Measurements from ENCODE around the gene VEGFB. TPM values are rescaled to one million over a fixed set of nuclear protein-coding genes. Genes with fewer than 3 reads are reported as not detected.
A peak's percentile ranks its signal among the peaks of the same experiment; 100 is the strongest.

The VEGFB gene
- total RNA-seq, 1 donor from 2014 or later = 205 TPM

DNA sequence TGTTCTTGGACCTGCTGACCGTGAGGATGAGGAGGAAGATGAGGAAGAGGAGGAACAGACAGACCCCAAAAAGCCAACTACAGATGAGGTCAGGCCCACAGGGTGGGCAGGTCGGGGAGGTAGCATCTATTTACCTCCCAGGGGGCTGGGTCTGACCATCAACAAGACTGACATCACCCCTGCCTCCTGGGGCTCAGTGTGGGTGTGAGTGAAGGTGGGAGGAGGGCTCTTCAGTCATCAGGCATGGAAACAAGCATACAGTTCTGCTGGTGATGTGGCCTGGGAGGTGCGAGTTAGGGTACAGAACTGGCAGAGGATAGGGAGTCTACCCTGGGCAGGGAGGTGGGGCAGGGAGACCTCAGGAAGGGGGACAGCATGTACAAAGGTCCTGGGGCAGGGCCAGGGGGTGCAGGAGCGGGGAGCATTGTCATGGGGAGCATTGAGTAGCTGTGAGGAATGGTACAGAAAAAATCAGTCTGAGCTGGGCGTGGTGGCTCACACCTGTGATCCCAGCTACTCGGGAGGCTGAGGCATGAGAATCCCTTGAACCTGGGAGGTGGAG is 25.8 kb downstream of the VEGFB start:
- no peak for DNase-seq (ENCODE audit: extremely low spot score, unreplicated experiment)
- no peak overlapping the region for H3K4me3 Mint-ChIP-seq (ENCODE audit: unreplicated experiment)
- TF ChIP-seq, protein P1, sequence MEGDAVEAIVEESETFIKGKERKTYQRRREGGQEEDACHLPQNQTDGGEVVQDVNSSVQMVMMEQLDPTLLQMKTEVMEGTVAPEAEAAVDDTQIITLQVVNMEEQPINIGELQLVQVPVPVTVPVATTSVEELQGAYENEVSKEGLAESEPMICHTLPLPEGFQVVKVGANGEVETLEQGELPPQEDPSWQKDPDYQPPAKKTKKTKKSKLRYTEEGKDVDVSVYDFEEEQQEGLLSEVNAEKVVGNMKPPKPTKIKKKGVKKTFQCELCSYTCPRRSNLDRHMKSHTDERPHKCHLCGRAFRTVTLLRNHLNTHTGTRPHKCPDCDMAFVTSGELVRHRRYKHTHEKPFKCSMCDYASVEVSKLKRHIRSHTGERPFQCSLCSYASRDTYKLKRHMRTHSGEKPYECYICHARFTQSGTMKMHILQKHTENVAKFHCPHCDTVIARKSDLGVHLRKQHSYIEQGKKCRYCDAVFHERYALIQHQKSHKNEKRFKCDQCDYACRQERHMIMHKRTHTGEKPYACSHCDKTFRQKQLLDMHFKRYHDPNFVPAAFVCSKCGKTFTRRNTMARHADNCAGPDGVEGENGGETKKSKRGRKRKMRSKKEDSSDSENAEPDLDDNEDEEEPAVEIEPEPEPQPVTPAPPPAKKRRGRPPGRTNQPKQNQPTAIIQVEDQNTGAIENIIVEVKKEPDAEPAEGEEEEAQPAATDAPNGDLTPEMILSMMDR (IDR thresholded peaks at IDR 0.05) = no peak
- H3K4me1 Mint-ChIP-seq (ENCODE audit: unreplicated experiment) = peaks cover 5% of the 10 kb centered on the region
- no peak overlapping the region for H3K27ac Mint-ChIP-seq (ENCODE audit: unreplicated experiment)
- H3K27me3 Mint-ChIP-seq (ENCODE audit: unreplicated experiment) = no peaks in the 10 kb centered on the region
- peaks cover 16% of the 10 kb centered on the region for H3K36me3 Mint-ChIP-seq (ENCODE audit: unreplicated experiment)
- H3K9me3 Mint-ChIP-seq (ENCODE audit: unreplicated experiment) = no peaks in the 10 kb centered on the region

- TF ChIP-seq, protein P1 (IDR thresholded peaks at IDR 0.05) = no peak
- H3K9me3 Mint-ChIP-seq (ENCODE audit: unreplicated experiment) = no peaks in the 10 kb centered on the region
- no peak overlapping the region for H3K4me3 Mint-ChIP-seq (ENCODE audit: unreplicated experiment)
- H3K36me3 Mint-ChIP-seq (ENCODE audit: unreplicated experiment) = peaks cover 16% of the 10 kb centered on the region
- H3K27ac Mint-ChIP-seq (ENCODE audit: unreplicated experiment) = no peak overlapping the region
- DNase-seq (ENCODE audit: extremely low spot score, unreplicated experiment) = no peak
- no peaks in the 10 kb centered on the region for H3K27me3 Mint-ChIP-seq (ENCODE audit: unreplicated experiment)
- peaks cover 5% of the 10 kb centered on the region for H3K4me1 Mint-ChIP-seq (ENCODE audit: unreplicated experiment)
Measured at GRCh38 chr11:64261556-64262080, 27.2 kb downstream of the VEGFB start.

DNA sequence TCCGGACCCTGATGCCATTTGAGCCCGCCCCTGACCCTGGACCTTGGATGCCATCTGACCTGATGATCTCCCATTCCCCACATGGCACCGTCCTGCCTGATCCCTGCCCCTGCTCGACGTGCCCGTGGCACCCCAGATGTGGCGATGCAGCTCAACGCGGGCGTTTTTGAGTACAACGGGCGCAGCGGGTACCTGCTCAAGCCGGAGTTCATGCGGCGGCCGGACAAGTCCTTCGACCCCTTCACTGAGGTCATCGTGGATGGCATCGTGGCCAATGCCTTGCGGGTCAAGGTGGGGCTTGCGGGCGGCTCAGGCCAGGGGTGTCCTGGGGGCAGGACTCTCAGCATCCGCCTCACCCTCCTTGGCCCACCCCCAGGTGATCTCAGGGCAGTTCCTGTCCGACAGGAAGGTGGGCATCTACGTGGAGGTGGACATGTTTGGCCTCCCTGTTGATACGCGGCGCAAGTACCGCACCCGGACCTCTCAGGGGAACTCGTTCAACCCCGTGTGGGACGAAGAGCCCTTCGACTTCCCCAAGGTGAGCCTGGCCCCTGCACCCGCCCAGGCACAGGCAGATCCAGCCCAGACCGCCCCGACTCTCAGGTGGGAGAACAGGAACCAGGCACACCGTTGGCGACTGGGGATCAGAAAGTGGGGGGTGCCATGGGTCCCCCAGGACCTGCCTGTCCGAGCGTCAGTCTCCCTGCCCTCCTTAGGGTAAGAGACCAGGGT is 28.1 kb downstream of the VEGFB start:
- TF ChIP-seq, protein P1 (IDR thresholded peaks at IDR 0.05) = no peak
- Mint-ChIP-seq H3K27ac (ENCODE audit: unreplicated experiment) (no peak overlapping the region), H3K36me3 (ENCODE audit: unreplicated experiment) (peaks cover 16% of the 10 kb centered on the region), H3K9me3 (ENCODE audit: unreplicated experiment) (no peaks in the 10 kb centered on the region), H3K27me3 (ENCODE audit: unreplicated experiment) (no peaks in the 10 kb centered on the region), H3K4me3 (ENCODE audit: unreplicated experiment) (no peak overlapping the region), H3K4me1 (ENCODE audit: unreplicated experiment) (peaks cover 5% of the 10 kb centered on the region)
- no peak for DNase-seq (ENCODE audit: extremely low spot score, unreplicated experiment)

- Mint-ChIP-seq H3K4me3 (ENCODE audit: unreplicated experiment) (no peak overlapping the region), H3K9me3 (ENCODE audit: unreplicated experiment) (no peaks in the 10 kb centered on the region), H3K36me3 (ENCODE audit: unreplicated experiment) (peaks cover 16% of the 10 kb centered on the region), H3K27me3 (ENCODE audit: unreplicated experiment) (no peaks in the 10 kb centered on the region), H3K27ac (ENCODE audit: unreplicated experiment) (peak overlapping the region; percentile 68), H3K4me1 (ENCODE audit: unreplicated experiment) (peaks cover 9% of the 10 kb centered on the region)
- DNase-seq (ENCODE audit: extremely low spot score, unreplicated experiment) = no peak
- TF ChIP-seq, protein P1 (IDR thresholded peaks at IDR 0.05) = peak; percentile 11
Measured at GRCh38 chr11:64263021-64263946, 28.9 kb downstream of the VEGFB start.
